HCT116 (cell line): Measurements from ENCODE around the gene CACNA1A. TPM values are rescaled to one million over a fixed set of nuclear protein-coding genes. Genes with fewer than 3 reads are reported as not detected.

Source experiments
- ATAC-seq: fragments of 200-7000 bp; cut with Tn5 transposase; 2 replicates; pipeline ENCODE4 v1.9.1; 2020; ENCODE audit warnings: mild to moderate bottlenecking, moderate library complexity
- BruUV-seq: library from RNA; stranded (reverse); fragments of 400-500 nt; replicated peaks from 2 replicates; lab custom pipeline; 2021; lab: Mats Ljungman, UMichigan
- CTCF ChIA-PET: fragments of 300-600 bp; sonication (Branson Sonifier 250); formaldehyde crosslinking; loops from one replicate; lab custom pipeline; 2021; ENCODE audit warnings: antibody characterized with exemption; lab: Charles Lee
- POLR2A ChIA-PET: fragments of 300-600, 350-600 bp; sonication (Branson Sonifier 250); formaldehyde crosslinking; loops from one replicate; lab custom pipeline; 2021; ENCODE audit warnings: antibody characterized with exemption; lab: Charles Lee
- RAD21 ChIA-PET, 2 experiments: fragments of 300-600 bp; sonication (Branson Sonifier 250); formaldehyde crosslinking; loops; one replicate each; lab custom pipeline; 2023; ENCODE audit warnings: low total read pairs in 2 of 2; ENCODE audit not compliant: uncharacterized antibody in 2 of 2, unreplicated experiment in 2 of 2, low non-redundant PET in 1 of 2; lab: Charles Lee
- DNase-seq: peaks from one replicate; pipeline ENCODE4 v3.0.0-alpha.2; 2010; ENCODE audit warnings: low read depth, low spot score
- H2AFZ ChIP-seq: fragments of 200-600 bp; shearing (Covaris generic), sonication (generic); 2 replicates; pipeline ENCODE4 v1.6.1; 2017; ENCODE audit warnings: low read depth, mixed run types, mixed read lengths, antibody characterized with exemption, low read length; ENCODE audit not compliant: poor library complexity, severe bottlenecking
- H3K27ac ChIP-seq: 2 replicates; pipeline ENCODE4 v1.5.1; 2012; ENCODE audit warnings: low read depth, low read length
- H3K27me3 ChIP-seq: fragments of 200-600 bp; sonication (generic); 2 replicates; pipeline ENCODE4 v1.6.1; 2016; ENCODE audit warnings: mixed run types, low read length, mixed read lengths; ENCODE audit not compliant: insufficient read depth
- H3K36me3 ChIP-seq, 2 experiments: fragments of 200-500 bp in 1 of 2; fragments of 200-600 bp in 1 of 2; sonication (Bioruptor generic) in 1 of 2; sonication (generic) in 1 of 2; 2 replicates each; pipeline versions ENCODE4 v1.5.1 to v1.6.1; 2014 to 2016; ENCODE audit warnings: low read length in 2 of 2, inconsistent platforms in 1 of 2, mixed read lengths in 1 of 2, mixed run types in 1 of 2; ENCODE audit not compliant: insufficient read depth in 2 of 2, control insufficient read depth in 1 of 2
- H3K4me1 ChIP-seq, 2 experiments: fragments of 200-600 bp in 1 of 2; sonication (generic) in 1 of 2; 2 replicates each; pipeline versions ENCODE4 v1.5.1 to v1.6.1; 2012 to 2017; ENCODE audit warnings: low read length in 2 of 2, inconsistent platforms in 1 of 2, mild to moderate bottlenecking in 1 of 2, mixed read lengths in 1 of 2, mixed run types in 1 of 2, moderate library complexity in 1 of 2; ENCODE audit not compliant: insufficient read depth in 2 of 2, control insufficient read depth in 1 of 2
- H3K4me2 ChIP-seq: fragments of 200-600 bp; sonication (generic); 2 replicates; pipeline ENCODE4 v1.6.1; 2017; ENCODE audit warnings: mixed run types, low read length, mixed read lengths
- H3K4me3 ChIP-seq, 2 experiments: fragments of 200-600 bp in 1 of 2; sonication (generic) in 1 of 2; replicated peaks in 1 of 2; 2 replicates each; pipeline ENCODE4 v1.5.1; 2011 to 2016; ENCODE audit warnings: low read length in 2 of 2, control low read depth in 1 of 2, low read depth in 1 of 2, mild to moderate bottlenecking in 1 of 2, mixed read lengths in 1 of 2, mixed run types in 1 of 2
- H3K79me2 ChIP-seq: fragments of 200-600 bp; sonication (generic); 2 replicates; pipeline ENCODE4 v1.6.1; 2017; ENCODE audit warnings: mild to moderate bottlenecking, mixed run types, low read length, moderate library complexity, mixed read lengths; ENCODE audit not compliant: insufficient read depth
- H3K9ac ChIP-seq: fragments of 200-600 bp; sonication (generic); 2 replicates; pipeline ENCODE4 v1.6.1; 2016; ENCODE audit warnings: low read length, mixed read lengths
- H3K9me2 ChIP-seq: fragments of 200-600 bp; sonication (generic), shearing (Covaris generic); 2 replicates; pipeline ENCODE4 v1.6.1; 2017; ENCODE audit warnings: mixed run types, mild to moderate bottlenecking, moderate library complexity; ENCODE audit not compliant: insufficient read depth
- H3K9me3 ChIP-seq, 2 experiments: fragments of 200-500 bp in 1 of 2; fragments of 200-600 bp in 1 of 2; sonication (Bioruptor generic) in 1 of 2; sonication (generic) in 1 of 2; 2 replicates each; pipeline ENCODE4 v1.6.1; 2014 to 2017; ENCODE audit warnings: low read length in 2 of 2, mixed read lengths in 2 of 2, inconsistent platforms in 1 of 2, low read depth in 1 of 2, mild to moderate bottlenecking in 1 of 2, mixed run types in 1 of 2, moderate library complexity in 1 of 2; ENCODE audit not compliant: control insufficient read depth in 1 of 2, insufficient read depth in 1 of 2
- H4K20me1 ChIP-seq: fragments of 200-600 bp; sonication (generic), shearing (Covaris generic); 2 replicates; pipeline ENCODE4 v1.6.1; 2017; ENCODE audit warnings: mixed run types, mild to moderate bottlenecking, moderate library complexity; ENCODE audit not compliant: insufficient read depth
- ELF1 ChIP-seq: IDR thresholded peaks from 2 replicates; pipeline ENCODE4 v1.6.1; 2012; ENCODE audit warnings: low read depth, borderline replicate concordance
- EZH2 ChIP-seq: fragments of 200-600 bp; sonication (generic); IDR thresholded peaks from 2 replicates; pipeline ENCODE4 v1.6.1; 2017; ENCODE audit warnings: antibody characterized with exemption, mixed run types
- EZH2phosphoT487 ChIP-seq: fragments of 200-600 bp; IDR thresholded peaks from 2 replicates; pipeline ENCODE4 v1.6.1; 2018; ENCODE audit warnings: antibody characterized with exemption, borderline replicate concordance
- JUND ChIP-seq: IDR thresholded peaks from 2 replicates; pipeline ENCODE4 v1.6.1; 2012
- POLR2AphosphoS5 ChIP-seq: IDR thresholded peaks from 2 replicates; pipeline ENCODE4 v1.6.1; 2011; ENCODE audit warnings: mild to moderate bottlenecking, low read depth, low read length, moderate library complexity
- SIN3A ChIP-seq: IDR thresholded peaks from 2 replicates; pipeline ENCODE4 v1.6.1; 2012; ENCODE audit warnings: low read depth
- YY1 ChIP-seq: IDR thresholded peaks from 2 replicates; pipeline ENCODE4 v1.6.1; 2011; ENCODE audit warnings: low read length, low read depth, moderate library complexity, mild to moderate bottlenecking; ENCODE audit not compliant: insufficient replicate concordance; ENCODE audit errors: extremely low read depth
- ZFX ChIP-seq: fragments of 450-650 bp; IDR thresholded peaks from 2 replicates; pipeline ENCODE4 v1.6.1; 2017
- intact Hi-C: fragments of 100-400 bp; cut with micrococcal nuclease; formaldehyde crosslinking; loops from 2 replicates; pipeline ENCODE4 v1.10.0; 2022
- total RNA-seq: library from RNA; stranded (reverse); gene quantifications from one replicate; pipeline ENCODE4 v1.2.1, GENCODE V29; 2021; ENCODE audit not compliant: unreplicated experiment

Gene CACNA1A
- total RNA-seq, 1 experiment from 2014 or later, result 7.5 TPM

- H2AFZ ChIP-seq, result no peak overlapping the region
- H3K27ac ChIP-seq, result peak overlapping the region; percentile 97
- H3K4me1 ChIP-seq, result peaks cover 60 to 64% of the 10 kb centered on the region in 2 experiments
- RAD21 ChIA-PET, result no interaction called here
- H3K4me2 ChIP-seq, result peak overlapping the region; percentile 67
- DNase-seq, result no peak
- H3K9me3 ChIP-seq, result no peaks in the 10 kb centered on the region
- no TSS peak for BruUV-seq
- intact Hi-C loops, result no loop called here
- peak overlapping the region; percentile 25 to 33 for H3K4me3 ChIP-seq
- CTCF ChIA-PET, result interaction anchor here (0.6 kb wide), 1 partner anchor 478 kb away, joined by 4 read pairs; no protein-coding TSS in a partner anchor
- POLR2A ChIA-PET, result no interaction called here
- no peaks in the 10 kb centered on the region for H3K27me3 ChIP-seq
- no peak for TF ChIP-seq EZH2phosphoT487
- TF ChIP-seq YY1, result peak; percentile 56
- TF ChIP-seq POLR2AphosphoS5, result peak; percentile 63
- TF ChIP-seq, all 23 proteins: peak for 2
- H4K20me1 ChIP-seq, result no peaks in the 10 kb centered on the region
- no peaks in the 10 kb centered on the region for H3K36me3 ChIP-seq
- H3K9me2 ChIP-seq, result no peaks in the 10 kb centered on the region
- H3K9ac ChIP-seq, result peak overlapping the region; percentile 64
- H3K79me2 ChIP-seq, result no peaks in the 10 kb centered on the region
- ATAC-seq, result peak; percentile 33
Observed at GRCh38 chr19:13172346-13173138, 333.7 kb downstream of the CACNA1A start.

DNA sequence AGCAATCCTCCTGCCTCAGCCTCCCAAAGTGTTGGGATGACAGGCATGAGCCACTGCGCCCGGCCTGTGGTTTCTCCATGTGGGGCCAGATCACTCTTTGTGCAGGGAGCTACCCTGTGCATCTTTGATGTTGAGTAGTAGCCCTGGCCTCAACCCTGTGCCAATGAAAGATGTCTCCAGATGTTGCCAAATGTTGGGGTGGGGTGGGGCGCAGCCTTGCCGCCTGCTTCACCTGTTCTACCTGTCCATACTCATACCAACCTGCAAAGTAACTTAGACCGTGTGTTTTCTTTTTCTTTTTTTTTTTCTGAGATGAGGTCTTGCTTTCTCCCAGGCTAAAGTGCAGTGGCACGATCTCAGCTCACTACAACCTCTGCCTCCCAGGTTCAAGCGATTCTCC is 335.1 kb downstream of the CACNA1A start:
- Histone ChIP-seq H3K27ac (peak overlapping the region; percentile 97), H3K27me3 (no peaks in the 10 kb centered on the region), H3K36me3 (no peaks in the 10 kb centered on the region), H3K9ac (peak overlapping the region; percentile 19; the same call in 1 of the 2 replicates), H4K20me1 (no peaks in the 10 kb centered on the region), H3K4me1 (peaks cover 72 to 78% of the 10 kb centered on the region in 2 experiments), H3K4me3 (no peak overlapping the region), H2AFZ (no peak overlapping the region), H3K4me2 (peak overlapping the region; percentile 67), H3K9me2 (no peaks in the 10 kb centered on the region), H3K9me3 (no peaks in the 10 kb centered on the region), H3K79me2 (no peaks in the 10 kb centered on the region)
- ChIA-PET CTCF (no interaction called here), RAD21 (no interaction called here), POLR2A (interaction anchor here (0.9 to 4.7 kb wide), 3 partner anchors 11 to 19 kb away, joined by 3 to 63 read pairs (median 34); no protein-coding TSS in a partner anchor)
- no TSS peak for BruUV-seq
- intact Hi-C loops, result no loop called here
- DNase-seq (no peak), ATAC-seq (no peak)
- no peak for TF ChIP-seq JUND
- no peak for TF ChIP-seq ZFX
- no peak for TF ChIP-seq POLR2AphosphoS5
- no peak for TF ChIP-seq ELF1
- no peak for TF ChIP-seq EZH2
- TF ChIP-seq SIN3A, result no peak
- no peak for TF ChIP-seq YY1
